Fibroblast of lung (primary cell): ENCODE measurements around the gene NPHP4.

ENCODE experiments used
- CTCF ChIP-seq, 2 donors: IDR thresholded peaks in 1 of 2; conservative IDR thresholded peaks in 1 of 2; 1 replicate in 1 of 2; 2 replicates in 1 of 2; pipeline ENCODE4 v1.5.1; 2011 to 2012; ENCODE audit warnings: low read length in 2 of 2, control low read depth in 1 of 2, inconsistent platforms in 1 of 2, low read depth in 1 of 2, mild to moderate bottlenecking in 1 of 2
- EZH2 ChIP-seq: IDR thresholded peaks from 2 replicates; pipeline ENCODE4 v1.5.1; 2012; ENCODE audit warnings: low read length, control low read depth, mild to moderate bottlenecking; ENCODE audit errors: missing control alignments

- no peak for TF ChIP-seq CTCF (conservative IDR thresholded peaks at IDR 0.05 in 1 of 2, IDR thresholded peaks at IDR 0.05 in 1 of 2; ENCODE audit: low read depth in 1 of 2, low read length in 2 of 2)
- TF ChIP-seq EZH2: no peak
These were observed 110.6 kb downstream of the NPHP4 start for GRCh38 chr1:5881526-5882222.
